CD4-positive, CD25-positive, alpha-beta regulatory T cell (primary cell): ENCODE measurements around the gene BLOC1S1. TPM values are rescaled to one million over a fixed set of nuclear protein-coding genes. Genes with fewer than 3 reads are reported as not detected.

Source experiments
- ATAC-seq, 2 donors: fragments of 150-1000 bp; cut with Tn5 transposase; one replicate each; pipeline ENCODE4 v1.10.0; 2021; ENCODE audit warnings: low read depth in 2 of 2, moderate number of reproducible peaks in 2 of 2, moderate library complexity in 1 of 2
- DNase-seq, 3 donors: peaks; one replicate each; pipeline versions ENCODE4 v3.0.0 to v3.0.0-alpha.2; 2012 to 2022; ENCODE audit warnings: mixed read lengths in 1 of 3
- H3K27ac ChIP-seq: one replicate; pipeline ENCODE4 v1.7.0; 2013; ENCODE audit warnings: mild to moderate bottlenecking, low read length; ENCODE audit not compliant: insufficient read depth, poor library complexity, severe bottlenecking
- H3K27me3 ChIP-seq: one replicate; pipeline ENCODE4 v1.7.0; 2013; ENCODE audit warnings: low read length; ENCODE audit not compliant: control insufficient read depth, insufficient read depth
- H3K36me3 ChIP-seq: one replicate; pipeline ENCODE4 v1.7.0; 2013; ENCODE audit warnings: mild to moderate bottlenecking, low read length, moderate library complexity; ENCODE audit not compliant: control insufficient read depth, insufficient read depth
- H3K4me1 ChIP-seq: 2 replicates; pipeline ENCODE4 v1.7.0; 2013; ENCODE audit warnings: mild to moderate bottlenecking, low read length; ENCODE audit not compliant: insufficient read depth, control insufficient read depth, poor library complexity, severe bottlenecking
- H3K4me3 ChIP-seq: one replicate; pipeline ENCODE4 v1.7.0; 2013; ENCODE audit warnings: low read depth, mild to moderate bottlenecking, low read length, moderate library complexity
- H3K9me3 ChIP-seq, 2 experiments: 1 replicate in 1 of 2; 2 replicates in 1 of 2; pipeline ENCODE4 v1.7.0; 2013; ENCODE audit warnings: low read length in 2 of 2, mild to moderate bottlenecking in 1 of 2, moderate library complexity in 1 of 2; ENCODE audit not compliant: control insufficient read depth in 2 of 2
- H3K27ac Mint-ChIP-seq, 3 donors: one replicate each; pipeline ENCODE4 v1.8.0; 2020 to 2022; ENCODE audit warnings: mild to moderate bottlenecking in 3 of 3, mixed read lengths in 3 of 3, moderate library complexity in 2 of 3
- H3K27me3 Mint-ChIP-seq: one replicate; pipeline ENCODE4 v1.8.0; 2022; ENCODE audit warnings: mild to moderate bottlenecking, mixed read lengths
- H3K36me3 Mint-ChIP-seq: one replicate; pipeline ENCODE4 v1.8.0; 2020; ENCODE audit warnings: mixed read lengths
- H3K4me1 Mint-ChIP-seq, 4 donors: one replicate each; pipeline ENCODE4 v1.8.0; 2020 to 2022; ENCODE audit warnings: mixed read lengths in 4 of 4, mild to moderate bottlenecking in 1 of 4
- H3K4me3 Mint-ChIP-seq, 4 donors: one replicate each; pipeline ENCODE4 v1.8.0; 2020 to 2022; ENCODE audit warnings: mild to moderate bottlenecking in 4 of 4, mixed read lengths in 4 of 4, moderate library complexity in 3 of 4
- H3K9me3 Mint-ChIP-seq, 7 donors: one replicate each; pipeline ENCODE4 v1.8.0; 2020 to 2022; ENCODE audit warnings: mixed read lengths in 7 of 7, mild to moderate bottlenecking in 3 of 7, moderate library complexity in 2 of 7
- polyA plus RNA-seq, 4 donors: library from polyadenylated mRNA; unstranded; fragments of 300-500 nt; fragmentation: Illumina TruSeq; gene quantifications; one replicate each; pipeline ENCODE4 v1.2.3, GENCODE V29; 2021
- total RNA-seq: library from RNA; stranded (reverse); gene quantifications from one replicate; pipeline ENCODE4 v1.2.3, GENCODE V29; 2022

Gene BLOC1S1
- total and polyA plus RNA-seq, 5 donors from 2014 or later: 60.1 to 128 (median 107) TPM

- Histone ChIP-seq H3K9me3 (no peaks in the 10 kb centered on the region), H3K27me3 (no peaks in the 10 kb centered on the region), H3K27ac (no peak overlapping the region), H3K4me3 (no peak overlapping the region), H3K4me1 (no peaks in the 10 kb centered on the region), H3K36me3 (no peaks in the 10 kb centered on the region)
- Mint-ChIP-seq H3K36me3 (no peaks in the 10 kb centered on the region), H3K27ac (no peak overlapping the region), H3K4me3 (no peak overlapping the region), H3K27me3 (peaks cover 6% of the 10 kb centered on the region), H3K4me1 (peaks cover 0 to 2% (median 0%) of the 10 kb centered on the region in 4 donors), H3K9me3 (no peaks in the 10 kb centered on the region)
- no peak for ATAC-seq
- no peak for DNase-seq
Measured at GRCh38 chr12:55696796-55697462, 18.9 kb upstream of the BLOC1S1 start.

DNA sequence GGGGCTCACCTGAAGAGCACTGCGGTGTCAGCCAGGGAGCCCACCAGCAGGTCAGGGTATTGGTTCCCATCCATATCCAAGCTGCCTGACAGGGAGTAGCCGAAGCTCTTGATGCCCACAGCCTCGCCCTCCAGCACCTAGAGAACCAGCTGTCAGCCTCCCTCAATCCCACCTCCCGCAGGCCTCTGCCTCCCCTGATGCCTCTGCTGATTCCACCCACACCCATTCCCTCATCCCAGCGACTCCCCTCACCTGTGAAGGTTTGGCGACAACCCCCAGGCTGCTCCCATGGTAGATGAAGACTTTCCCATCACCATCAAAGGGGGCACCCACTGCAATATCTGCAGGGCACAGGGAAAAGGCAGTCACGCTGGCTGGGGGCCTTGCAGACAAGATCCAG, 18.2 kb upstream of the BLOC1S1 start:
- peaks cover 0 to 2% (median 0%) of the 10 kb centered on the region in 4 donors for H3K4me1 Mint-ChIP-seq
- Histone ChIP-seq H3K4me1 (no peaks in the 10 kb centered on the region), H3K27ac (no peak overlapping the region), H3K27me3 (no peaks in the 10 kb centered on the region), H3K4me3 (no peak overlapping the region), H3K9me3 (no peaks in the 10 kb centered on the region), H3K36me3 (no peaks in the 10 kb centered on the region)
- no peaks in the 10 kb centered on the region for H3K9me3 Mint-ChIP-seq
- peaks cover 7% of the 10 kb centered on the region for H3K27me3 Mint-ChIP-seq
- H3K4me3 Mint-ChIP-seq: no peak overlapping the region
- H3K27ac Mint-ChIP-seq: no peak overlapping the region
- ATAC-seq: no peak
- DNase-seq: no peak
- H3K36me3 Mint-ChIP-seq: no peaks in the 10 kb centered on the region

DNA sequence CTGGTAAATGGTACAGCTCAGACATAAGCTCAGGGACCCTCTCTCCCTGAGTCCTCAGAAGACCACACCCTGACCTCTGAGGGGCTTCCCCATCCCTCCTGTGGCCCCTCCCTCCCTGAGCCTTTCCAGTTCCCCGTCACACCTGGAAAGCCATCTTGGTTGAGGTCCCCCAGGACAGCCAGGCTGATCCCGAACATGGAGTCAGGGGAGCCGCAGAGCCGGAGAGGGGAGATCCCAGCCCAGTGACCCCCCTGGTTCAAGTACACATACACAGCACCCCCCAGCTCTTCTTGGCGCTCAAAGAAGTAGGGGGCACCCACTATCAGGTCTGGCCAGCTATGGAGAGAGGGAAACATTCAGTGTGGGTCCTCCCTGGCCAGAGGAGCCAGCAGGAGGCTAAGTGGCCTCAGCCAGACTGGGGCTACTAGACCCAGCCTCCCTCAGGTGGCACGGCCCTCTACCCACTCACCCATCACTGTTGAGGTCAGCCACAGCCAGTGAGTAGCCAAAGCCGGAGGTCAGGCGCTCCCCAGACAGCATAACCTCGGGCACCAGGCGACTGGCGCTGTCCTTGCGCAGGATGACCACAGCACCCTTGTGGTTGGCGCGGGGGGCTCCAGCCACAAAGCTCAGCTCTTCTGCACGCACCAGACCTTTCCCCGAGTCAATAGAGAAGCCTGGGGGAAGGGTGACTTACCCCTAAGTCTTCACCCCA, 17.4 kb upstream of the BLOC1S1 start:
- no peak overlapping the region for H3K4me3 Mint-ChIP-seq
- peaks cover 0 to 2% (median 0%) of the 10 kb centered on the region in 4 donors for H3K4me1 Mint-ChIP-seq
- ATAC-seq (no peak), DNase-seq (no peak)
- H3K27ac Mint-ChIP-seq: no peak overlapping the region
- H3K4me3 ChIP-seq: no peak overlapping the region
- no peaks in the 10 kb centered on the region for H3K36me3 Mint-ChIP-seq
- H3K4me1 ChIP-seq: no peaks in the 10 kb centered on the region
- peaks cover 12% of the 10 kb centered on the region for H3K27me3 Mint-ChIP-seq
- no peaks in the 10 kb centered on the region for H3K9me3 ChIP-seq
- H3K27me3 ChIP-seq: no peaks in the 10 kb centered on the region
- H3K9me3 Mint-ChIP-seq: no peaks in the 10 kb centered on the region
- no peaks in the 10 kb centered on the region for H3K36me3 ChIP-seq
- no peak overlapping the region for H3K27ac ChIP-seq

GRCh38 chr12:55698965-55699364, 16.9 kb upstream of the BLOC1S1 start:
- Histone ChIP-seq H3K36me3 (no peaks in the 10 kb centered on the region), H3K4me3 (no peak overlapping the region), H3K27ac (no peak overlapping the region), H3K27me3 (no peaks in the 10 kb centered on the region), H3K4me1 (no peaks in the 10 kb centered on the region), H3K9me3 (no peaks in the 10 kb centered on the region)
- H3K9me3 Mint-ChIP-seq: no peaks in the 10 kb centered on the region
- H3K36me3 Mint-ChIP-seq: no peaks in the 10 kb centered on the region
- H3K27me3 Mint-ChIP-seq: peaks cover 10% of the 10 kb centered on the region
- no peak overlapping the region for H3K27ac Mint-ChIP-seq
- ATAC-seq (no peak), DNase-seq (no peak)
- peaks cover 0 to 2% (median 0%) of the 10 kb centered on the region in 4 donors for H3K4me1 Mint-ChIP-seq
- H3K4me3 Mint-ChIP-seq: no peak overlapping the region

DNA sequence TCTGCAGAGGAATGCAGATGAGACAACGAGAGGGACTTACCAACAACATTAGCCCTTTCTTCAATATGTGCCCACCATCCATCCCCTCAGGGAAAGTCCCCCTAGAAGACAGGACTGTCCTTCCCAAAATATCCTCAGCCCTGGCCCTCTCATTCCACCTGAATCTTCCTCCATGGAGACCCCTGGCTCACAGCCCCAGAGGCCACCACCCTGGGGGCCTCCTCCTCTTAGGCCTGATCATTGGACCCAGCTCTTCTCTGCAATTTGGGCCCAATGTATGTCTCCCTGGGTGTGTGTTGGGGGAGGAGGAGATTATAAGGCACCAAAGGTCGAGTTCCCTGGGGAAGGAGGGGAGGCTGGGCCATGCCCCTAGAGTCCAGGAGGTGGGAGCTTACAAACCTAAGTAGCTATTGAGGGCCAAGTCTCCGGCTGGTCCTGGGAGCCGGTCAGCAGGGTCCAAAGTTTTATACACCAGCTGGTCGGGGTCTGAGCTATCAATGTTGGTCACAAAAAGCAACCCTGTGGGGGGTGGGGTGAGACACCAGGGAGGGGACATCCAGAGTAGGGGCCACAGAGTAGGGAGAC, 16.3 kb upstream of the BLOC1S1 start:
- Histone ChIP-seq H3K27ac (no peak overlapping the region), H3K4me3 (no peak overlapping the region), H3K36me3 (no peaks in the 10 kb centered on the region), H3K4me1 (no peaks in the 10 kb centered on the region), H3K27me3 (no peaks in the 10 kb centered on the region), H3K9me3 (no peaks in the 10 kb centered on the region)
- Mint-ChIP-seq H3K9me3 (no peaks in the 10 kb centered on the region), H3K36me3 (no peaks in the 10 kb centered on the region), H3K27me3 (peaks cover 6% of the 10 kb centered on the region), H3K4me3 (no peak overlapping the region), H3K27ac (no peak overlapping the region), H3K4me1 (peaks cover 0 to 2% (median 0%) of the 10 kb centered on the region in 4 donors)
- no peak for DNase-seq
- ATAC-seq: no peak

DNA sequence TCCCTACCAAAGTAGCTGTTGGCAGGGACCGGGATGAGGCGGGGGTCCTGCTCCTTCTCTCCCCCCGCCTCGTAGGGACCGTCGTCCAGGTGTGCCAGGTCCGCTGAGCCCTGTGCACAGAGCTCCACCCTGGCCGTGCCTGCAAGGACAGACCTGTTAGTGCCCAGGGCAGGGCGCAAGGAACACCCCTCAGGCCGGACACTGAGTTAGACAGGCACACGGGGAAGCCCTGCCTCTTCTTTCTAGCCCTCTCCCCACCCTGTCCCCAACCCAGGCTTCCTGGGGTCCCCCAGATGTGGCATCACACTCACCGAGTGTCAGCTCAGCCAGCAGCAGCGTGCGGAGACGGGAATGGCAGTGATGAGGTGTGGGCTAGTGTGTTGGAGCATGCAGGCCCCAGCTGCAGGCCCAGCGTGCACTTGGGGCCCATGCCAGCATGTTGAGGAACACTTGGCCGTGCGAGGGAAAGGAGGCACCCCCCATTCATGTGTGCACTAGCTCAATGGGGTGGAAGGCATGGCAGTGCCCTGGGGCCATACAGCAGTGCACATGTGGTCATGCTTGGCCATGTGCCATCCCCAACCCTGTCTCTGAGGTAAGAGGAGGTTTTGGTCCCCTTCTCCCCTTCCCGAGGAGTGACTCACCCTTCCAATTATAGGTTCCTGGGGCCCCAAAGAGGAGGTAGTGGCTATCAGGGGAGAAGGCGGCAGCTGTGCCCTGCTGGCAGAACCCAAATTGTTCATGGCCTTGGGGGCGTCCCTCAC, 15.4 kb upstream of the BLOC1S1 start:
- no peak for DNase-seq

DNA sequence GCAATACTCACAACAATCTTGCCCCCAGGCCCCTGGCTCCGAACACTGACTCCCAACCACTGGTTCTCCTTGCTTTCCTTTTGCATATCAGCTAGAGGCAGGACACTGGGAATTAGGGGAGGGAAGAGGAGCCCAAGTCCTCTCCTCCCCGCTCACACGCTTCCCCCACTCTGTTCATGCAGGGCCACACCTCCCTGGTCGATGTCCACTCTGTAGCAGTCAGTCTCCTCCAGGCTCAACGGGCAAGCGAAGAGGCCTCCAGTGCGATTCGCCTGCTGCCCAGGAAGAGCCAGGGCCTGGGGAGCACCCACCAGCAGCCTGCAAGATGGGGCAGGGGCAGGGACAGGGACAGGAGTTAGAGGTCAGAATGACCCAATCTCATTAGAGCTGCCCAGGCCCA, 13.0 kb upstream of the BLOC1S1 start:
- no peaks in the 10 kb centered on the region for H3K9me3 ChIP-seq
- no peaks in the 10 kb centered on the region for H3K36me3 ChIP-seq
- Mint-ChIP-seq H3K27ac (peak overlapping the region in 1 of 3 donors; percentile 9), H3K4me1 (peaks cover 0 to 8% (median 1%) of the 10 kb centered on the region in 4 donors), H3K9me3 (no peaks in the 10 kb centered on the region), H3K36me3 (no peaks in the 10 kb centered on the region), H3K4me3 (no peak overlapping the region), H3K27me3 (peaks cover 32% of the 10 kb centered on the region)
- H3K27me3 ChIP-seq: peaks cover 6% of the 10 kb centered on the region
- peaks cover 8% of the 10 kb centered on the region for H3K4me1 ChIP-seq
- ATAC-seq (no peak), DNase-seq (no peak)
- no peak overlapping the region for H3K4me3 ChIP-seq
- H3K27ac ChIP-seq: no peak overlapping the region

More for the DNA sequence above, 15.4 kb upstream of the BLOC1S1 start:
- Mint-ChIP-seq H3K9me3 (no peaks in the 10 kb centered on the region), H3K4me1 (peaks cover 0 to 2% (median 0%) of the 10 kb centered on the region in 4 donors), H3K27me3 (peaks cover 12% of the 10 kb centered on the region), H3K36me3 (no peaks in the 10 kb centered on the region), H3K4me3 (no peak overlapping the region), H3K27ac (no peak overlapping the region)
- H3K27me3 ChIP-seq: no peaks in the 10 kb centered on the region
- H3K27ac ChIP-seq: no peak overlapping the region
- no peaks in the 10 kb centered on the region for H3K9me3 ChIP-seq
- H3K4me3 ChIP-seq: no peak overlapping the region
- no peak for ATAC-seq
- no peaks in the 10 kb centered on the region for H3K36me3 ChIP-seq
- H3K4me1 ChIP-seq: no peaks in the 10 kb centered on the region
